Natural killer cell treated with Interleukin-12 subunit alpha and Interleukin-12 subunit beta and Interleukin-15 and Interleukin-18, amount 100 ng/mL, for 72 hours (primary cell): ENCODE data around the gene PRX. TPM values are rescaled to one million over a fixed set of nuclear protein-coding genes. Genes with fewer than 3 reads are reported as not detected.
A peak's percentile ranks its signal among the peaks of the same experiment; 100 is the strongest.

Experiments
- ATAC-seq, 2 donors: fragments of 150-1000 bp; cut with Tn5 transposase in 1 of 2; sonication (Bioruptor Pico), chemical (Tn5 transposase) in 1 of 2; 2 replicates each; pipeline ENCODE4 v1.10.0; 2021
- DNase-seq: peaks from one replicate; pipeline ENCODE4 v3.0.0; 2022; ENCODE audit warnings: low spot score
- H3K27ac Mint-ChIP-seq, 2 donors: 1 replicate in 1 of 2; 2 replicates in 1 of 2; pipeline ENCODE4 v1.8.0; 2022; ENCODE audit warnings: mixed read lengths in 2 of 2, mild to moderate bottlenecking in 1 of 2, moderate library complexity in 1 of 2
- H3K27me3 Mint-ChIP-seq, 2 donors: 1 replicate in 1 of 2; 2 replicates in 1 of 2; pipeline ENCODE4 v1.8.0; 2022; ENCODE audit warnings: mixed read lengths in 2 of 2
- H3K36me3 Mint-ChIP-seq: one replicate; pipeline ENCODE4 v1.8.0; 2022; ENCODE audit warnings: mixed read lengths
- H3K4me1 Mint-ChIP-seq, 2 donors: 1 replicate in 1 of 2; 2 replicates in 1 of 2; pipeline ENCODE4 v1.8.0; 2022; ENCODE audit warnings: low read depth in 2 of 2, mixed read lengths in 2 of 2, mild to moderate bottlenecking in 1 of 2
- H3K4me3 Mint-ChIP-seq: one replicate; pipeline ENCODE4 v1.8.0; 2022; ENCODE audit warnings: mixed read lengths
- H3K9me3 Mint-ChIP-seq: 2 replicates; pipeline ENCODE4 v1.8.0; 2022; ENCODE audit warnings: mixed read lengths
- total RNA-seq, 2 donors: library from RNA; stranded (reverse); gene quantifications; one replicate each; pipeline ENCODE4 v1.2.3, GENCODE V29; 2022

The PRX gene
- total RNA-seq, 2 donors from 2014 or later: 0.48 to 0.78 TPM

GRCh38 chr19:40355975-40356680 lies 57.0 kb downstream of the PRX start:
- H3K4me3 Mint-ChIP-seq: no peak overlapping the region
- DNase-seq (no peak), ATAC-seq (peak in 1 of 2 donors; percentile 26)
- peak overlapping the region in 1 of 2 donors; percentile 14 for H3K27ac Mint-ChIP-seq
- H3K27me3 Mint-ChIP-seq: no peaks in the 10 kb centered on the region
- H3K9me3 Mint-ChIP-seq: no peaks in the 10 kb centered on the region
- H3K36me3 Mint-ChIP-seq: no peaks in the 10 kb centered on the region
- peaks cover 0 to 25% of the 10 kb centered on the region in 2 donors for H3K4me1 Mint-ChIP-seq

- no peaks in the 10 kb centered on the region for H3K27me3 Mint-ChIP-seq
- no peaks in the 10 kb centered on the region for H3K9me3 Mint-ChIP-seq
- H3K4me1 Mint-ChIP-seq: peaks cover 26 to 27% of the 10 kb centered on the region in 2 donors
- ATAC-seq (no peak), DNase-seq (no peak)
- H3K27ac Mint-ChIP-seq: peak overlapping the region; percentile 51 to 87
- H3K36me3 Mint-ChIP-seq: no peaks in the 10 kb centered on the region
- H3K4me3 Mint-ChIP-seq: peak overlapping the region; percentile 93
These were observed 64.1 kb downstream of the PRX start for GRCh38 chr19:40348961-40349507.

DNA sequence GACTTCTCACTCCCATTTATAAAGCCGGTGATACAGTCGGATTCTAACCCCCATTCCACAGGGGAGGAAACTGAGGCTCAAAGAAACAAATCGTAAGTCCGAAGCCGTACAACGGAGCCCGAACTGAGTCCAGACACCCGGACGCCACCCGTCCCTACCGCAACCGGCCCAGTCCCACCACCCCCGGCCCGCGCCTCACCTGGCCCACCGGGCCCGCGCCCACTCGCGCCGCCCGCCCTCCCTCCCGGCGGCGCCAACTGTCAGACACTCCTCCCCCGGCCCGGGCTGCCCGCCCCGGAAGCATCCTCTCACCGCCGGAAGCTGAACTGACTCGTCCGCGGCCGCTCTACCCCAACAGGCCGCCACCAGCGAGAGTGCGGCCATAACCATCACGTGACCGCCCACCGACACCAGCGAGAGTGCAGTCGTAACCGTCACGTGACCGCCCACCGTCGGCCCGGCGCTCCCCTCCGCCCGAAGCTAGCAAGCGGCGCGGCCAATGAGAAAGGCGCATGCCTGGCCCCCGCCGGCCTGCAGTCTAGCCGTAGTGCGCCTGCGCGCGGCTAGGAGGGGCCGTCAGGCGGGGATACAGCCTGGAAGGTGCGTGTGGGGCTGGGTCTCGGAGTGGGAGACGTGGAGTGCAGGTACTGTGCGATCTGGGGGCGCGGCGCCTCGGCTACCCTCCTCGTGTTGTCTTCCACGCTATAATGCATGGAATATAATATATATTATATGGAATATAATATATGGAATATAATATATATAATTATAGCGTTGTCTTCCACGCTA lies 64.9 kb downstream of the PRX start, which contains the start of the genes C19orf47 and PLD3:
TSS of gene C19orf47 (minus strand) at position 273 of the 789 bp plus-strand sequence. CDS start 6,540 bp downstream, outside the sequence.
TSS of gene PLD3 (plus strand) at position 571 of the 789 bp plus-strand sequence. CDS start 17,789 bp downstream, outside the sequence.
- Mint-ChIP-seq H3K4me1 (peaks cover 26 to 27% of the 10 kb centered on the region in 2 donors), H3K27me3 (no peaks in the 10 kb centered on the region), H3K4me3 (peak within 1 kb of the TSS; percentile 93), H3K36me3 (no peaks in the 10 kb centered on the region), H3K27ac (peak within 1 kb of the TSS; percentile 51 to 87), H3K9me3 (no peaks in the 10 kb centered on the region)
- DNase-seq (peak; percentile 100), ATAC-seq (peak; percentile 98)

DNA sequence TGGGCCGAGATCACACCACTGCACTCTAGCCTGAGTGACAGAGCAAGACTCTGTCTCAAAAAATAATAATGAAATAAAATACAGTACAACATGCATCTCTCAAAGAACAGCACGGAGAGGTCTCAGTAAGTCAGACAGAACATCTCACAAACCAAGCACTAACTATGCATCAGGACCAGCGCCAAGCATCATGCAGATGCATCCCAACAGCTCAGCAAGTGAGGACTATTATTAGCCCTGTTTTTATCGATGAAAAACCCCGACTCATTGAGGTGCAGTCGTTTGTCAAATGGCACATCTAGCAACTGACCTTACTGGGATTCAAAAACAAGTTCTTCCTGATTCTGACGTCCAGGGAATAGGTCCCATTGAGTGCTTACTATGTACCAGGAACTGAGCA lies 68.8 kb downstream of the PRX start:
- no peak overlapping the region for H3K4me3 Mint-ChIP-seq
- no peaks in the 10 kb centered on the region for H3K27me3 Mint-ChIP-seq

More for the DNA sequence above, 68.8 kb downstream of the PRX start:
- ATAC-seq (no peak), DNase-seq (no peak)
- Mint-ChIP-seq H3K36me3 (peaks cover 2% of the 10 kb centered on the region), H3K9me3 (no peaks in the 10 kb centered on the region), H3K27ac (no peak overlapping the region), H3K4me1 (peaks cover 22 to 31% of the 10 kb centered on the region in 2 donors)

Other genes with a start within 250 kb of the PRX start
- gene MAP3K10, start 222.0 kb downstream of the PRX start, total RNA-seq: 10 to 100 TPM; 13.2 to 28.4 TPM
- gene TTC9B, start 195.0 kb downstream of the PRX start, total RNA-seq: not detected
- under 1 TPM in 1 of 2 donors, not detected in 1; 0.98 TPM for gene CCNP, start 186.7 kb downstream of the PRX start, total RNA-seq
- gene AKT2, start 128.0 kb downstream of the PRX start, total RNA-seq: 100 to 1,000 TPM; 131 to 180 TPM
- gene C19orf47, start 65.0 kb downstream of the PRX start, total RNA-seq: 10 to 100 TPM; 18.1 to 33.5 TPM
- 10 to 100 TPM; 67.4 to 92.0 TPM for gene PLD3, start 64.7 kb downstream of the PRX start, total RNA-seq
- not detected for gene HIPK4, start 23.2 kb downstream of the PRX start, total RNA-seq
- gene SERTAD1, start 12.6 kb upstream of the PRX start, total RNA-seq: 10 to 100 TPM; 11.2 to 21.5 TPM
- 10 to 100 TPM; 12.8 to 13.2 TPM for gene SERTAD3, start 31.0 kb upstream of the PRX start, total RNA-seq
- 1 to 10 TPM; 4.6 to 5.3 TPM for gene BLVRB, start 52.4 kb upstream of the PRX start, total RNA-seq
- not detected for gene SPTBN4, start 53.6 kb upstream of the PRX start, total RNA-seq
- gene SHKBP1, start 163.5 kb upstream of the PRX start, total RNA-seq: 100 to 1,000 TPM; 131 to 149 TPM
- gene LTBP4, start 188.0 kb upstream of the PRX start, total RNA-seq: 10 to 100 TPM; 28.1 to 59.0 TPM